GM12878 (cell line): Measurements from ENCODE around the gene FNTB. TPM values are rescaled to one million over a fixed set of nuclear protein-coding genes. Genes with fewer than 3 reads are reported as not detected.

Source experiments
- BCL3 ChIP-seq: IDR thresholded peaks from 2 replicates; pipeline ENCODE4 v1.6.1; 2011; ENCODE audit warnings: borderline replicate concordance, low read depth, mild to moderate bottlenecking, moderate library complexity, low read length; ENCODE audit not compliant: insufficient read depth, poor library complexity, severe bottlenecking
- E2F8 ChIP-seq: fragments of 450-650 bp; IDR thresholded peaks from 2 replicates; pipeline ENCODE4 v1.6.1; 2018; ENCODE audit warnings: mild to moderate bottlenecking, low read depth, moderate library complexity; ENCODE audit not compliant: partially characterized antibody
- ETV6 ChIP-seq, 2 experiments: fragments of 450-650 bp in 1 of 2; IDR thresholded peaks in 1 of 2; conservative IDR thresholded peaks in 1 of 2; 2 replicates each; pipeline ENCODE4 v1.6.1; 2014; ENCODE audit warnings: antibody characterized with exemption in 1 of 2, borderline replicate concordance in 1 of 2, low read depth in 1 of 2, mild to moderate bottlenecking in 1 of 2, moderate library complexity in 1 of 2
- EZH2 ChIP-seq: IDR thresholded peaks from 2 replicates; pipeline ENCODE4 v1.6.1; 2012; ENCODE audit warnings: low read depth, mild to moderate bottlenecking, control low read depth, inconsistent platforms, low read length, borderline replicate concordance; ENCODE audit not compliant: control insufficient read depth
- HDAC6 ChIP-seq: fragments of 200-600 bp; sonication (generic); IDR thresholded peaks from one replicate; pipeline ENCODE4 v1.8.0; 2017; ENCODE audit warnings: antibody characterized with exemption; ENCODE audit not compliant: unreplicated experiment
- IRF3 ChIP-seq: fragments of 450-650 bp; IDR thresholded peaks from 2 replicates; pipeline ENCODE4 v1.6.1; 2014; ENCODE audit warnings: mild to moderate bottlenecking
- MTA2 ChIP-seq: fragments of 450-650 bp; IDR thresholded peaks from 2 replicates; pipeline ENCODE4 v1.6.1; 2016; ENCODE audit warnings: low read depth, mild to moderate bottlenecking, moderate library complexity
- NR2C1 ChIP-seq: fragments of 450-650 bp; IDR thresholded peaks from 2 replicates; pipeline ENCODE4 v1.6.1; 2017; ENCODE audit warnings: antibody characterized with exemption, mild to moderate bottlenecking, moderate library complexity
- PBX3 ChIP-seq: IDR thresholded peaks from 2 replicates; pipeline ENCODE4 v1.6.1; 2011; ENCODE audit warnings: mild to moderate bottlenecking, low read depth, low read length, moderate library complexity; ENCODE audit not compliant: insufficient replicate concordance
- RELB ChIP-seq: fragments of 450-650 bp; IDR thresholded peaks from 2 replicates; pipeline ENCODE4 v1.6.1; 2017; ENCODE audit warnings: low read depth, mild to moderate bottlenecking, moderate library complexity
- RFX5 ChIP-seq: IDR thresholded peaks from 2 replicates; pipeline ENCODE4 v1.6.1; 2011; ENCODE audit warnings: low read depth, low read length, improper control_type of control experiment
- STAT1 ChIP-seq: fragments of 450-650 bp; conservative IDR thresholded peaks from 2 replicates; pipeline ENCODE4 v1.6.1; 2014; ENCODE audit warnings: antibody characterized with exemption, mild to moderate bottlenecking
- ZBTB11 ChIP-seq: fragments of 450-650 bp; formaldehyde crosslinking; IDR thresholded peaks from 2 replicates; pipeline ENCODE4 v1.5.0; 2022; ENCODE audit warnings: mild to moderate bottlenecking, missing genetic modification characterization
- ZZZ3 ChIP-seq: IDR thresholded peaks from 2 replicates; pipeline ENCODE4 v1.6.1; 2011; ENCODE audit warnings: low read depth; ENCODE audit not compliant: control insufficient read depth, insufficient read length
- polyA plus RNA-seq, 11 experiments: library from polyadenylated mRNA; depleted of rRNA in 4 of 11; unstranded in 6 of 11; stranded (reverse) in 5 of 11; fragments of >200 nt; fragmentation: Nextera tagmentation in 4 of 11; fragmentation: Illumina TruSeq in 1 of 11; extraction: Ambion mirVana in 4 of 11; extraction: Trizol in 1 of 11; gene quantifications; 1 replicate in 1 of 11; 2 replicates in 10 of 11; pipeline versions ENCODE4 v1.2.1 to v1.2.3, GENCODE V29; 2011 to 2016; ENCODE audit warnings: inconsistent platforms in 2 of 11, missing spikeins in 2 of 11, low read depth in 1 of 11
- total RNA-seq, 4 experiments: library from RNA; depleted of rRNA in 3 of 4; stranded (reverse); fragments of >200 nt in 3 of 4; fragmentation: Illumina TruSeq in 1 of 4; extraction: Trizol in 1 of 4; gene quantifications; 2 replicates each; pipeline versions ENCODE4 v1.2.1 to v1.2.3, GENCODE V29; 2013 to 2021

FNTB gene
- total and polyA plus RNA-seq, 10 of the 15 experiments (the other 5 are each of a cell fraction or from before 2014, with no cell fraction given): 10.4 to 25.1 (median 16.7) TPM

- no peak for TF ChIP-seq HDAC6
- no peak for TF ChIP-seq ZBTB11
- TF ChIP-seq ZZZ3: no peak
- peak; percentile 95 for TF ChIP-seq RELB
- no peak for TF ChIP-seq EZH2
- TF ChIP-seq NR2C1: no peak; the same call in 1 of the 2 replicates
- TF ChIP-seq RFX5: no peak
- no peak for TF ChIP-seq PBX3
- TF ChIP-seq MTA2: 0 out of 2 replicates have a peak, but pooled peaks have one; percentile 34
- no peak; the same call in 1 of the 2 replicates for TF ChIP-seq IRF3
- peak; percentile 17 for TF ChIP-seq E2F8
- TF ChIP-seq ETV6 (conservative IDR thresholded peaks at IDR 0.05 in 1 of 2, IDR thresholded peaks at IDR 0.05 in 1 of 2; ENCODE audit: borderline replicate concordance in 1 of 2, low read depth in 1 of 2): peak in 1 of 2 experiments; percentile 15; a peak in 1 of 4 replicates
- no peak for TF ChIP-seq STAT1
- no peak for TF ChIP-seq BCL3
Observed at GRCh38 chr14:64986648-64987437, at the start of gene FNTB (continued).
